Heart right ventricle (tissue), 16 donors: ENCODE results near the gene TRIM59. TPM values are rescaled to one million over a fixed set of nuclear protein-coding genes. Genes with fewer than 3 reads are reported as not detected.

ENCODE experiments used
- ATAC-seq, 8 donors: fragments of 200-7000 bp; cut with Tn5 transposase; one replicate each; pipeline ENCODE4 v1.9.1; 2020; ENCODE audit warnings: mild to moderate bottlenecking in 8 of 8, moderate library complexity in 8 of 8, moderate number of reproducible peaks in 1 of 8
- DNase-seq, 2 donors: peaks; one replicate each; pipeline ENCODE4 v3.0.0-alpha.2; 2020
- H3K27ac ChIP-seq, 10 donors: fragments of 200-600 bp; sonication (generic) in 2 of 10; one replicate each; pipeline versions ENCODE4 v1.5.0 to v1.8.0; 2020 to 2022; ENCODE audit warnings: mild to moderate bottlenecking in 3 of 10
- H3K27me3 ChIP-seq, 7 donors: fragments of 200-600 bp; one replicate each; pipeline ENCODE4 v1.8.0; 2021 to 2022; ENCODE audit warnings: mild to moderate bottlenecking in 2 of 7
- H3K36me3 ChIP-seq, 9 donors: fragments of 200-600 bp; sonication (generic) in 1 of 9; one replicate each; pipeline versions ENCODE4 v1.5.0 to v1.8.0; 2020 to 2022; ENCODE audit warnings: mild to moderate bottlenecking in 2 of 9
- H3K4me1 ChIP-seq, 9 donors: fragments of 200-600 bp; sonication (generic) in 1 of 9; one replicate each; pipeline versions ENCODE4 v1.5.0 to v1.8.0; 2020 to 2022; ENCODE audit warnings: mild to moderate bottlenecking in 4 of 9
- H3K4me3 ChIP-seq, 10 donors: fragments of 200-600 bp; sonication (generic) in 2 of 10; one replicate each; pipeline versions ENCODE4 v1.5.0 to v1.8.0; 2020 to 2022; ENCODE audit warnings: mild to moderate bottlenecking in 7 of 10, moderate library complexity in 2 of 10
- H3K9me3 ChIP-seq, 11 donors: fragments of 200-600 bp in 10 of 11; sonication (generic) in 2 of 11; one replicate each; pipeline versions ENCODE4 v1.5.0 to v1.8.0; 2013 to 2022; ENCODE audit warnings: mild to moderate bottlenecking in 2 of 11, control low read depth in 1 of 11, moderate library complexity in 1 of 11
- CTCF ChIP-seq, 9 donors: fragments of 200-600 bp; sonication (generic) in 2 of 9; IDR thresholded peaks; one replicate each; pipeline versions ENCODE4 v1.5.0 to v1.8.0; 2021 to 2022; ENCODE audit warnings: antibody characterized with exemption in 9 of 9, mild to moderate bottlenecking in 5 of 9, moderate library complexity in 1 of 9
- WGBS, 2 donors: extraction: QIAGEN DNeasy Blood & Tissue Kit; methylation state at CpG; one replicate each; pipeline ENCODE4 v1.1.7; 2013; ENCODE audit warnings: inconsistent platforms in 1 of 2; 5-methylcytosine and 5-hydroxymethylcytosine counted together
- intact Hi-C, 10 donors: fragments of 100-400 bp; cut with DNase I; formaldehyde crosslinking; loops; one replicate each; pipeline versions ENCODE4 v1.11.1 to v1.14.2; 2022
- long read RNA-seq, 3 donors: library from polyadenylated mRNA; unstranded; transcript quantifications; one replicate each; pipeline ENCODE4 v2.0.0, GENCODE V29; 2020 to 2021
- polyA plus RNA-seq, 2 donors: library from polyadenylated mRNA; stranded (reverse); fragments of 200-250 nt; gene quantifications; one replicate each; pipeline ENCODE4 v1.2.3, GENCODE V29; 2013
- total RNA-seq, 10 donors: library from RNA; stranded (reverse); fragmentation: NEBNext Ultra II Directional in 3 of 10; extraction: Animal tissue kit (Norgen Biotek cat#: 25700) in 3 of 10; gene quantifications; one replicate each; pipeline versions ENCODE4 v1.2.1 to v1.2.4, GENCODE V29; 2021 to 2023
- donor health status: Arrhythmogenic right ventricular cardiomyopathy.
- donor health status: ischemic (EF 13 %, LVEDD 7.1; RV severe dilation, severe dysfunction).
- donor health status: healthy with polysubstance abuse.
- donor health status: DM: no; HTN: yes; CAD: no.
- donor health status: DM: no; HTN: no; CAD: no.
- donor health status: ischemic (EF 25% LVEDD 6.9; RV normal size, moderate dysfunction).
- donor health status: ischemic (EF 25% LVEDD 5.7; RV mildly dilated, moderate dysfunction).
- donor health status: healthy.
- donor health status: DM: yes; HTN: yes; CAD: no.
- donor health status: Ischemic cardiomyopathy.
- donor health status: ischemic (EF 35%, LVEDD 5.7; RV mildly dilated, moderate dysfunction).
- donor health status: nonischemic (EF 11% LVEDD 7.7; RV severe dilation, severe dysfunction).
- donor health status: DM: yes; HTN: yes; CAD: no.
- donor health status: PGD.
- donor health status: ischemic (EF 29% LVEDD 5.4; RV normal size, mild dysfunction).
- donor health status: nonischemic (EF 23%, LVEDD 6.1; RV moderate dilation, normal function).

Gene TRIM59
- total RNA-seq = 1 to 10 TPM in 1 of 10 donors, under 1 TPM in 8, not detected in 1; 0.10 to 2.8 (median 0.60) TPM
- under 1 TPM; 0.15 to 0.25 TPM for polyA plus RNA-seq
- long read RNA-seq, donor 1 = 0 reads
- long read RNA-seq, donor 2 = 0 reads
- long read RNA-seq, donor 3 = 0 reads

- peak within 1 kb of the TSS; percentile 23 to 68 (median 49) for H3K4me3 ChIP-seq
- H3K4me1 ChIP-seq = peaks cover 0 to 31% (median 15%) of the 10 kb centered on the region in 9 donors
- H3K9me3 ChIP-seq = no peaks in the 10 kb centered on the region
- peak within 1 kb of the TSS in 1 of 10 donors; percentile 84 for H3K27ac ChIP-seq
- peaks cover 0 to 2% (median 0%) of the 10 kb centered on the region in 9 donors for H3K36me3 ChIP-seq
- intact Hi-C loops = no loop called here
- 8 to 10% methylated on average over 71 of the region's 71 CpGs for WGBS, 2 donors
- DNase-seq (peak; percentile 57 to 78), ATAC-seq (peak; percentile 77 to 94 (median 90))
- no peak for TF ChIP-seq CTCF (IDR thresholded peaks at IDR 0.05)
- peaks cover 0 to 30% (median 16%) of the 10 kb centered on the region in 7 donors for H3K27me3 ChIP-seq
Measured at GRCh38 chr3:160449636-160450598, at the start of gene TRIM59. Gene TRIM59, minus strand, starts transcription at chr3:160449786. Its CDS starts 10,603 bp downstream, at chr3:160439183.

GRCh38 chr3:160498202-160498601 is 48.6 kb upstream of the TRIM59 start:
- H3K9me3 ChIP-seq = no peaks in the 10 kb centered on the region
- ATAC-seq (no peak), DNase-seq (no peak)
- no peaks in the 10 kb centered on the region for H3K27me3 ChIP-seq
- intact Hi-C loops = no loop called here
- no peaks in the 10 kb centered on the region for H3K4me1 ChIP-seq
- no peak overlapping the region for H3K27ac ChIP-seq
- WGBS, 2 donors = 98 to 100% methylated on average over 1 of the region's 1 CpG
- no peak for TF ChIP-seq CTCF (IDR thresholded peaks at IDR 0.05)
- H3K36me3 ChIP-seq = peaks cover 0 to 56% (median 20%) of the 10 kb centered on the region in 9 donors
- no peak overlapping the region for H3K4me3 ChIP-seq

GRCh38 chr3:160490166-160490565 is 40.6 kb upstream of the TRIM59 start:
- TF ChIP-seq CTCF (IDR thresholded peaks at IDR 0.05) = no peak
- H3K9me3 ChIP-seq = no peaks in the 10 kb centered on the region
- H3K36me3 ChIP-seq = no peaks in the 10 kb centered on the region
- intact Hi-C loops = no loop called here
- H3K27me3 ChIP-seq = no peaks in the 10 kb centered on the region
- no peak overlapping the region for H3K4me3 ChIP-seq
- ATAC-seq (no peak), DNase-seq (no peak)
- peaks cover 0 to 4% (median 0%) of the 10 kb centered on the region in 9 donors for H3K4me1 ChIP-seq
- H3K27ac ChIP-seq = no peak overlapping the region

GRCh38 chr3:160486459-160486869 is 36.9 kb upstream of the TRIM59 start:
- intact Hi-C loops = loop anchor here in 1 of 10 donors (10.0 kb wide), 1 partner anchor 442 kb away; no protein-coding TSS in a partner anchor
- H3K36me3 ChIP-seq = no peaks in the 10 kb centered on the region
- DNase-seq (no peak), ATAC-seq (no peak)
- peak; percentile 21 to 77 (median 63) for TF ChIP-seq CTCF (IDR thresholded peaks at IDR 0.05)
- H3K9me3 ChIP-seq = no peaks in the 10 kb centered on the region
- H3K27me3 ChIP-seq = peaks cover 0 to 3% (median 0%) of the 10 kb centered on the region in 7 donors
- no peak overlapping the region for H3K4me3 ChIP-seq
- H3K27ac ChIP-seq = no peak overlapping the region
- WGBS, 2 donors = 23 to 27% methylated on average over 2 of the region's 2 CpGs
- peaks cover 0 to 4% (median 0%) of the 10 kb centered on the region in 9 donors for H3K4me1 ChIP-seq
